BJ (cell line): ENCODE results near the gene LCE2A. TPM values are rescaled to one million over a fixed set of nuclear protein-coding genes. Genes with fewer than 3 reads are reported as not detected.

Experiments
- CTCF ChIA-PET: fragments of 350-600 bp; formaldehyde crosslinking; extraction: SDS; loops from one replicate; lab custom pipeline; 2021; ENCODE audit warnings: antibody characterized with exemption, inconsistent platforms; lab: Yijun Ruan, JAX
- POLR2A ChIA-PET: fragments of 300-600 bp; sonication (Branson Sonifier 250); formaldehyde crosslinking; extraction: SDS; loops from one replicate; lab custom pipeline; 2021; ENCODE audit warnings: antibody characterized with exemption; lab: Charles Lee
- DNase-seq: peaks from one replicate; pipeline ENCODE4 v3.0.0-alpha.2; 2011; ENCODE audit warnings: low read depth
- H3K27me3 ChIP-seq: 2 replicates; pipeline ENCODE4 v1.6.0; 2011; ENCODE audit warnings: low read length; ENCODE audit not compliant: control insufficient read depth, insufficient read depth
- H3K36me3 ChIP-seq: 2 replicates; pipeline ENCODE4 v1.5.1; 2011; ENCODE audit warnings: low read length; ENCODE audit not compliant: control insufficient read depth, insufficient read depth
- H3K4me3 ChIP-seq: 2 replicates; pipeline ENCODE4 v1.5.1; 2011; ENCODE audit warnings: low read depth, mild to moderate bottlenecking, control low read depth, low read length
- polyA plus RNA-seq: library from polyadenylated mRNA; depleted of rRNA; stranded (reverse); fragments of >200 nt; gene quantifications from 2 replicates; pipeline ENCODE4 v1.2.3, GENCODE V29; 2011
- TF ChIP-seq, protein P1 (sequence below): IDR thresholded peaks from 2 replicates; pipeline ENCODE4 v1.5.1; 2011; ENCODE audit warnings: low read depth, mild to moderate bottlenecking, control low read depth, inconsistent platforms, low read length, moderate library complexity; ENCODE audit not compliant: insufficient read depth

LCE2A gene
- polyA plus RNA-seq, 1 experiment: not detected

DNA sequence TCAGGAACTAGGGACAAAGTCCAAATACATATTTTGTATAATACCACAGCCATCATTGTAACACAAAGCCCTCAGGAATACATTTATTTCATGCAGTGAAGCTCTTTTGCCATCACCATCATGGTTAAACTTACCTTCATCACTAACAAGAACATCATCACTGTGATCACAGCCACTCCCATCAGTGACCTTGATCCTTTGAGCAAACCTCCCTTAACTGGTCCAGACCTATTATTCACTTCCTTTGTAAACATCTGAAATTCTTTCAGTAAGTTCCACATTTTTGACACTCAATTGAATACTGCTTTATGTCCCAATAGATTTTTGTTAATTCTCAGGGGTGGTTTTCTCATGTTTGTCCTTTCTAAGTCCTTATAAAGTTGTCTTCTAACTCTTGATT lies 43.5 kb downstream of the LCE2A start:
- H3K4me3 ChIP-seq: no peak overlapping the region
- TF ChIP-seq, protein P1, sequence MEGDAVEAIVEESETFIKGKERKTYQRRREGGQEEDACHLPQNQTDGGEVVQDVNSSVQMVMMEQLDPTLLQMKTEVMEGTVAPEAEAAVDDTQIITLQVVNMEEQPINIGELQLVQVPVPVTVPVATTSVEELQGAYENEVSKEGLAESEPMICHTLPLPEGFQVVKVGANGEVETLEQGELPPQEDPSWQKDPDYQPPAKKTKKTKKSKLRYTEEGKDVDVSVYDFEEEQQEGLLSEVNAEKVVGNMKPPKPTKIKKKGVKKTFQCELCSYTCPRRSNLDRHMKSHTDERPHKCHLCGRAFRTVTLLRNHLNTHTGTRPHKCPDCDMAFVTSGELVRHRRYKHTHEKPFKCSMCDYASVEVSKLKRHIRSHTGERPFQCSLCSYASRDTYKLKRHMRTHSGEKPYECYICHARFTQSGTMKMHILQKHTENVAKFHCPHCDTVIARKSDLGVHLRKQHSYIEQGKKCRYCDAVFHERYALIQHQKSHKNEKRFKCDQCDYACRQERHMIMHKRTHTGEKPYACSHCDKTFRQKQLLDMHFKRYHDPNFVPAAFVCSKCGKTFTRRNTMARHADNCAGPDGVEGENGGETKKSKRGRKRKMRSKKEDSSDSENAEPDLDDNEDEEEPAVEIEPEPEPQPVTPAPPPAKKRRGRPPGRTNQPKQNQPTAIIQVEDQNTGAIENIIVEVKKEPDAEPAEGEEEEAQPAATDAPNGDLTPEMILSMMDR: no peak
- DNase-seq: no peak
- no peaks in the 10 kb centered on the region for H3K36me3 ChIP-seq
- H3K27me3 ChIP-seq: no peaks in the 10 kb centered on the region
- CTCF ChIA-PET: no interaction called here
- POLR2A ChIA-PET: no interaction called here

GRCh38 chr1:152743371-152744145 lies 45.4 kb downstream of the LCE2A start:
- DNase-seq: no peak
- CTCF ChIA-PET: interaction anchor here (0.6 kb wide), 1 partner anchor 210 kb away, joined by 4 read pairs; no protein-coding TSS in a partner anchor

DNA sequence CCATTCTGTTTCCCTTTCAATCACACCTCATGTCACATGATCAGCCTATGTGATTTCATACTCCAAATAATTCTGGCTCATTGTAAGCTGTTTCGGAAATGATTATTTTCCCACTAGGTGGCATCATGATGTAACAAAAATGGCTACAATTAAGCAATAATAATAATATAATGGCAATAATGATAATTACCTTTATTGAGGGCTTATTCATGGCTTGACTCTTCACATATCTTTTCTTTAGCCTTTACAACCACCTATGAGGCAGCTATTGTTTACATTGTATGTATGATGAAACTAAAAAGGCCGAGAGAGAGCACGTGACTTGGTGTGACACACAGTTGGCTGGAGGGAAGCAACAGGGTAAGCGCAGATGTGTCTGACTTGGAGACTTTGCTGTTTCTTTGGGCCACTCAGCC lies 47.2 kb downstream of the LCE2A start:
- Histone ChIP-seq H3K4me3 (no peak overlapping the region), H3K27me3 (no peaks in the 10 kb centered on the region), H3K36me3 (no peaks in the 10 kb centered on the region)
- CTCF ChIA-PET: interaction anchor here (0.9 to 1.5 kb wide), 2 partner anchors 47 to 125 kb away, joined by 3 read pairs; partner anchors contain the start of gene LCE2A
- TF ChIP-seq, protein P1: no peak
- POLR2A ChIA-PET: no interaction called here
- no peak for DNase-seq

More at GRCh38 chr1:152743371-152744145, 45.4 kb downstream of the LCE2A start:
- H3K4me3 ChIP-seq: no peak overlapping the region
- no peaks in the 10 kb centered on the region for H3K36me3 ChIP-seq
- POLR2A ChIA-PET: no interaction called here
- TF ChIP-seq, protein P1: no peak
- no peaks in the 10 kb centered on the region for H3K27me3 ChIP-seq

- no peak for DNase-seq
- Histone ChIP-seq H3K4me3 (no peak overlapping the region), H3K27me3 (no peaks in the 10 kb centered on the region), H3K36me3 (no peaks in the 10 kb centered on the region)
- TF ChIP-seq, protein P1: no peak
- ChIA-PET POLR2A (no interaction called here), CTCF (interaction anchor here (1.5 kb wide), 1 partner anchor 125 kb away, joined by 3 read pairs; no protein-coding TSS in a partner anchor)
These were observed 47.8 kb downstream of the LCE2A start for GRCh38 chr1:152745765-152746444.

GRCh38 chr1:152747831-152748230 lies 49.7 kb downstream of the LCE2A start:
- H3K4me3 ChIP-seq: no peak overlapping the region
- POLR2A ChIA-PET: no interaction called here
- H3K36me3 ChIP-seq: no peaks in the 10 kb centered on the region
- no peak for DNase-seq
- TF ChIP-seq, protein P1: no peak
- no peaks in the 10 kb centered on the region for H3K27me3 ChIP-seq
- CTCF ChIA-PET: no interaction called here
